ENCODE results near the gene THBD.

GRCh38 chr20:23084845-23085365 lies 35.4 kb upstream of the THBD start:
- TF ChIP-seq POLR2A (IDR thresholded peaks at IDR 0.05; ENCODE audit: low read length) (no peak), GATA1 (IDR thresholded peaks at IDR 0.05; ENCODE audit: low read depth, low read length) (no peak)
